ENCODE measurements around the gene NAGA.

NAGA gene

DNA sequence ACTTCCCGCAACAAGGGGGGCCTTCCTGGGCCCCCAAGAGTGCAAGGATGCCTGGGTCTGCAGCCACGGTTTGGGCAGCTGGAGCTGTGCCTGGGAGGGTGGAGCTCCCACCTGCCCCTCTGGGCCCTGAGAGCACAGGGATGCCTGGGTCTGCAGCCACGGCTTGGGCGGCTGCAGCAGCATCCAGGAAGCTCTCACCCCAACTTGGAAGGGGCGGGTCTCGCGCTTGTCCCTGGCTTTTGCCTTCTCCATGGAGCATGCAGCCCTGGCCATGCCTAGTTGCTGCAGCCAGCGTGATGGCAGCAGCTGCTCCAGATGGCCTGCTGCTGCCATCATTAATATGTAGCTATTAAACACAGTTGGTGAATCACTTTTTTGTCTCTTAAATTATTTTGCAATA is 35.4 kb downstream of the NAGA start:
- DNase-seq, result no peak

DNA sequence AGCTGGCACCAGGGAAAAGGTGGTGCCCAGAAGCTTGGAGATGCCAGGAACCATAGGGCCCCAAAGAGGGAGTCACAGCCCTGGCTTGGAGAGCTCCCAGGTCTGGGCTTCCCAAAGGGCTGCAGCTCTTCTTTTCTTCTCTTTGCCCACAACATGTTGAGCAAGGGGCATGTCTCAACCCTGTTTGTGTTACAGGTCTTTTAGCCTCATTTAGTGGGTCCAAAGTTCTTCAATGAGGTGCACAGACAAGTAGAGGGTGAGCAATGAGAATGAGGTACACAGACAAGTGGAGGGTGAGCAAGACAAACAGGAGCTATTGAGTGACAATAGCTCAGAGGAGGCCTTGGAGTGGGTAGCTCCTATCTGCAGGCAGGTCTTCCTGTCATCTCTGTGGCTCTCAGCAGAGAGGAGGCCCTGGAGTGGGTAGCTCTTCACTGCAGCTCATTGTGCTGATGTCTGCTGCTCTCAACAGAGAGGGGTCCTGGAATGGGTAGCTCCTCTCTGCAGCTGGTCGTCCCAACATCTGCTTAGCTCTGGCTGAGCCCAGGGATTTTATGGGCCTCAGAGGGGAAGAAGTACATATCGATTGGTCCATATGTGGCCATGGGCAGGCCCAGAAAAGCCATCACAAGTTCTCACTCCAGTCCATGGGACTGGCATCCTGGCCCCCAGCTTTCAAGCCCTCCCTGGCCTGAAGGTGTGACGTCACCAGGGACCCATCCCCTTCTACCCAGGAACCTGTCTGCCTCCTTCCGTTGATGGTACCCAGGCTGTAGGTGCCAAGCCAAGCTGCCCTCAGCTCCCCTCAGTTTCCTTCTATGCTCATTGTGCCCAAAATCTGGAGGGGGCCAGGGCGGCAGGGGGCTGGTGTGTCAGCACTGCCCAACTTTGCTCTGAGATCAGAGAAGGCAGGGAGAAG is 37.1 kb downstream of the NAGA start:
- no peak for DNase-seq

DNA sequence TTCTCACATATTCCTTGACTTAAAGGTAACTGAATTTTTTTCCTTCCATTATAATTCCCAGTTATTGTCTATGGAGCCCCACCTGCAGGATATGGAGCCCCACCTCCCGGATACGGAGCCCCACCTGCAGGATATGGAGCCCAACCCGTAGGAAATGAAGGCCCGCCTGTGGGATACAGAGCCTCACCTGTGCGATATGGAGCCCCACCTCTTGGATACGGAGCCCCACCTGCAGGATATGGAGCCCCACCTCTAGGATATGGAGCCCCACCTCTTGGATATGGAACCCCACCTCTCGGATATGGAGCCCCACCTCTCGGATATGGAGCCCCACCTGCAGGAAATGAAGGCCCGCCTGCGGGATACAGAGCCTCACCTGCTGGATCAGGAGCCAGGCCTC is 43.9 kb downstream of the NAGA start:
- no peak for DNase-seq

DNA sequence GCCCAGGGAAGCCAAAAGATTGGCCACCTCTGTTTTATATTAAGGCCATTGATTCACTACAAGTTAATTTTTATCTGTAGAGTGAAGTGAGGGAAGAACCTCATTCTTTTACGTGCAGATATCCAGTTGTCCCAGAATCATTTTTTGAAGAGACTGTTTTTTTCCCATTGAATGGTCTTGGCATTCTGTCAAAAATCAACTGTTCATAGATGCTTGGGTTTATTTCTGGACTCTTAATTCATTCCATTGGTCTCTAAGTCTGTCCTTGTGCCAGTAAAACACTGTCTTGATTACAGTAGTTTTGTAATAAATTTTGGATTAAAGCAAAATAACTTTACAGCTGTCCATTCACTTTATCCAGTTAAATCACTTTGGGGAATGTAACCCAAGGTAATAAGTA is 45.2 kb downstream of the NAGA start:
- DNase-seq, result no peak

DNA sequence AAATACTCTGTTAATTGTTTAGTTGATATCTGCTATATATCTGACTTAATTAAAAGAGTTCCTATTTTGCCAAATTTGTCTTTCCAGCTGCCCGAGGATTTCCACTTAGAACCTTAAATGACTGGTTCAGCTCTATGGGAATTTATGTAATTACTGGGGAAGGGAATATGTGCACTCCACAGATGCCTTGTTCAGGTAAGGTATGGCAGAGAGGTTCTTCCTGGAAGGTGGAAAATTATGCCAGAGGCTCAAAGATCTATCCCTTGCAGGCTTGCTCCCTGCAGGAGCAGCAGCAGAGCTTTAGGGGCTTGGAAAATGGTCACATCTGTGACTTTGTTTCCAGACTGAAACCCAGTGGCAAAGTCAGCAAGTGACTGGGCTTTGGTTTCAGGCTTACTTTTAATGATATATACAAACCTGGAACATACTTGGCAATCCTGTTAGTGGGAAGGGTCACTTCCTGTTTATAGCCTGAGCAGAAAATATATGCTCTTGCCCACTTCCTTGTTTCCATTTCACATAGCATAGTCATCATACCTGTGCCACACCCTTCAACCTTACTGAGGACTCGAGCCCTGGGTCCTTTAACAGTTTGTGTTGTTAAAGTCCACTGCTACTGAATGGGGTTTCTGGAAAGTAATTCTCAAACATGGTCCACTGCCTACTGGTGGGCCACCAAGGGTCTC is 48.3 kb downstream of the NAGA start:
- peak; percentile 44 for DNase-seq

DNA sequence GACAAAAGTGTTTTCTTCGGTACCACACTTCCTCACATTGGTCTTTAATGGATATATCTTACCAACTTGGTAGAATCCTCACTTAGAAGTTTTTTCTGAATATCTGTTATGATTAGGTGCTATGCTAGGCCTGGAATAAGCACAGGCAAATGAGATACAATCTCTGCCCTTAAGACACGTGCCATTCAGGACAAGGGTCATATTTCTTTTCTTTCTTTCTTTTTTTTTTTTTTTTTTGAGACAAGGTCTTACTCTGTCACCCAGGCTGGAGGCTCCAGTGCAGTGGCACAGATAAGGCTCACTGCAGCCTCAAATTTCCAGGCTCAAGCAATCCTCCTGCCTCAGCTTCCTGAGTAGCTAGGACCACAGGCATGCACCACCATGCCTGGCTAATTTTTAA is 49.0 kb downstream of the NAGA start:
- DNase-seq, result no peak

DNA sequence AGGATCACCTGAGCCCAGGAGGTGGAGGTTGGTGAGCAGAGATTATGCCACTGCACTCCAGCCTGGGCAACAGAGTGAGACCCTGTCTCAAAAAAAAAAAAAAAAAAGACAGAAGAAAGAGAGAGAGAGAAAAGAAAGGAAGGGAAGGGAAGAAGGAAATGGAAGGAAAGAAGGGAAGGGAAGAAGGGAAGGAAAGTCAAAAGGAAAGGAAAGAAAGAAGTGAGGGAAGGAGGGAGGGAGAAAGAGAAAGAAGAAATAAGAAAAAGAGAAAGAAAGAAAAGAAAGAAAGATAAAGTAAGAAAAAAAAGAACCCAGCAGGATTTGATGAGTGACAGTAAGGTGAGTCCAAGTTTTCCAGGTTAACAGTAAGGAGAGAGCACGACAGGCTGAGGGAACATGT is 52.4 kb downstream of the NAGA start:
- DNase-seq, result no peak

DNA sequence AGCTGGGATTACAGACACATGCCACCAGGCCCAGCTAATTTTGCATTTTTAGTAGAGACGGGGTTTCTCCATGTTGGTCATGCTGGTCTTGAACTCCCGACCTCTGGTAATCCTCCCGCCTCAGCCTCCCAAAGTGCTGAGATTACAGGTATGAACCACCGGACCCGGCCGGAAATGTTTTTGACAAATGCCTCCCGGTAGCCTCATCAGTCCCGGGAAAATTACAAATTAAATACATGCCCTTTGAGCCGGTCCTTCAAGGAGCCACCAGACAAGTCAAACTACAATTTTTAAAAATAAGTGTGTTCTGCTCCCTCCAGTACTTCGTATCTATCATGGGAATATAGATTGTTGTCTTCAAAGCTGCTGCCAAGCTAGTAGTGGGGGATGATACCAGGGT is 54.5 kb downstream of the NAGA start:
- no peak for DNase-seq

DNA sequence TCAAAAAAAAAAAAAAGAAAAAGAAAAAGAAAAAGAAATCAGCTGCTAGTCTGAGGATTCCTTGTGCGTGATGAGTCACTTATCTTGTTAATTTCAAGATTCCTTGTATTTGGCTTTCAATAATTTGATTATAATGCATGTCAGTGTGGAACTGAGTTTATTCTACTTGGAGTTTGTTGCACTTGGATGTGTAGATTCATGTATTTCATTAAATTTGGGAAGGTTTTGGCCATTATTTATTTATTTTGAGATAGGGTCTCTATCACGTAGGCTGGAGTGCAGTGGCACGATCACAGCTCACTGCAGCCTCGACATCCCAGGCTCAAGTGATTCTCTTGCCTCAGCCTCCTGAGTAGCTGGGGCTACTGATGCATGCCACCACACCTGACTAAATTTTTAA is 57.2 kb downstream of the NAGA start:
- DNase-seq, result no peak

DNA sequence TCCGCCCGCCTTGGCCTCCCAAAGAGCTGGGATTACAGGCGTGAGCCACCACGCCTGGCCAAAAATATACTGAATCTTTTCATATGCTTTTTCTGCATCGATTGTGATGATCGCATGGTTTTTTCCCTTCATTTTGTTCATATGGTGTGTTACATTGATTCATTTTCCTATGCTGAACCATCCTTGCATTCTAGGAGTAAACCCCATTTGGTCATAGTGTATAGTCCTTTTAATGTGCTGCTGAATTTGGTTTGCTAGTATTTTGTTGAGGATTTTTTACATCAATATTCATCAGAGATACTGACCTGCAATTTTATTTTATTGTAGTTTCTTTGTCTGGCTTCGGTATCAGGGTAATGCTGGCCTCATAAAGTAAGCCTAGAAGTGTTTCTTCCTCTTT is 59.8 kb downstream of the NAGA start:
- no peak for DNase-seq

Data from activated CD4-positive, alpha-beta T cell treated with anti-CD3 and anti-CD28 coated beads, Interleukin-10, Interleukin-2, amounts not matched to agents 100 ng/mL and 50 ng/mL, durations not matched to agents 16 hours and 8 hours (primary cell).